Measurements from ENCODE around the gene FOXRED1. TPM values are rescaled to one million over a fixed set of nuclear protein-coding genes. Genes with fewer than 3 reads are reported as not detected.
"Not testable (repeated sequence)": the region's sequence is repeated elsewhere in the genome, so short reads cannot be mapped to it uniquely, and the experiment has no call there.

The FOXRED1 gene
- total and polyA plus RNA-seq, 2 of the 13 experiments (the other 11 are each of a cell fraction or from before 2014, with no cell fraction given): 29.6 to 42.9 TPM

DNA sequence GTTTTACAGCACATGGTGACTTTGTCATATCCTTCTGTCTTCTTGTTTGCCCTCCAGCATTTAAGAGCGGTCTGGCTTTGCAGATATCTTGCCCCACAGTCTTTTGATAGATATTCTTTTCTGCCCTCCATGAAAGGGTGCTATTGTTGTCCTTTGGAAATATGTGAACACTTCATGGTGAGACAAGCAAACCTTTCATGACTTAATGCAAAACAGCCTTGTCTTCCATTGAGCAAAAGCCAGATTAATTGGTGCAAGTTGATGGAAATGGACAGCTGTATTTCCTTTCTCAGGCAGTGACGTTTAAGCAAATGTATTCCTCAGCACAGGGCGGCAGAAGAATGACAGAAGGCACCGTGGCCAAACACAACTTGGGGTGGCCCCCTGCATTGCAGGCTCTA lies 39.3 kb downstream of the FOXRED1 start:
- Histone ChIP-seq H4K20me1 (ENCODE audit: insufficient read depth, low read length) (no peaks in the 10 kb centered on the region), H3K4me2 (ENCODE audit: low read depth, low read length) (no peak overlapping the region), H3K4me3 (replicated peaks in 1 of 3; ENCODE audit: insufficient read depth in 1 of 3, low read depth in 2 of 3, low read length in 3 of 3) (no peak overlapping the region), H3K27ac (ENCODE audit: extremely low read length, insufficient read depth, low read length) (no peak overlapping the region), H3K36me3 (replicated peaks in 1 of 2; ENCODE audit: control insufficient read depth in 1 of 2, insufficient read depth in 2 of 2, low read length in 2 of 2) (peaks cover 0 to 17% of the 10 kb centered on the region in 2 experiments; a peak in 3 of 5 replicates), H2AFZ (ENCODE audit: low read length) (no peak overlapping the region), H3K4me1 (ENCODE audit: insufficient read depth, low read length) (peaks cover 12% of the 10 kb centered on the region), H3K9me3 (ENCODE audit: low read length) (no peaks in the 10 kb centered on the region), H3K9ac (ENCODE audit: insufficient read depth, low read depth, low read length) (no peak overlapping the region), H3K79me2 (ENCODE audit: insufficient read depth, low read length) (no peaks in the 10 kb centered on the region), H3K27me3 (ENCODE audit: control insufficient read depth in 1 of 2, insufficient read depth in 2 of 2, low read length in 2 of 2) (no peaks in the 10 kb centered on the region)
- no TSS peak for BruUV-seq (replicated peaks)
- ChIA-PET CTCF (ENCODE audit: low intra/inter-chr PET ratio, low total read pairs) (no interaction called here), POLR2A (no interaction called here)
- intact Hi-C loops (cut with micrococcal nuclease; ENCODE audit: unreplicated experiment): no loop called here
- 91% methylated on average over 4 of the region's 4 CpGs for WGBS (ENCODE audit: low lambda C conversion rate)
- DNase-seq (ENCODE audit: low spot score): no peak
- no peak for ATAC-seq
- in situ Hi-C loops (cut with HindIII; ENCODE audit: extremely low pct_ligation_motif_present, low pct_unique_long_range_greater_than_20kb): loop anchor here (10.0 kb wide), 1 partner anchor 167 kb away; no protein-coding TSS in a partner anchor
- TF ChIP-seq ZFP37 (CRISPR knock-in tag; IDR thresholded peaks at IDR 0.05; ENCODE audit: borderline replicate concordance): no peak
- TF ChIP-seq ZBTB2 (CRISPR knock-in tag; IDR thresholded peaks at IDR 0.05; ENCODE audit: low read depth): no peak
- no peak for TF ChIP-seq SRSF4 (IDR thresholded peaks at IDR 0.05; ENCODE audit: low read depth, low read length, poor library complexity, severe bottlenecking)
- no peak for TF ChIP-seq SETDB1 (CRISPR knock-in tag; IDR thresholded peaks at IDR 0.05; ENCODE audit: borderline replicate concordance)
- no peak for TF ChIP-seq ZNF282 (IDR thresholded peaks at IDR 0.05; ENCODE audit: partially characterized antibody)
- no peak for TF ChIP-seq FOXP1 (IDR thresholded peaks at IDR 0.05)
- no peak for TF ChIP-seq FOXP1 (CRISPR knock-in tag; IDR thresholded peaks at IDR 0.05)
- TF ChIP-seq KDM5A (IDR thresholded peaks at IDR 0.05; ENCODE audit: borderline replicate concordance, low read length): no peak
- FAIRE-seq: no peak

GRCh38 chr11:126308771-126309170 lies 39.8 kb downstream of the FOXRED1 start:
- BruUV-seq (replicated peaks); H3K4me2 ChIP-seq (ENCODE audit: low read depth, low read length); H3K27me3 ChIP-seq (ENCODE audit: control insufficient read depth in 1 of 2, insufficient read depth in 2 of 2, low read length in 2 of 2); intact Hi-C loops (cut with micrococcal nuclease; ENCODE audit: unreplicated experiment); H3K4me3 ChIP-seq (replicated peaks in 1 of 3; ENCODE audit: insufficient read depth in 1 of 3, low read depth in 2 of 3, low read length in 3 of 3); H4K20me1 ChIP-seq (ENCODE audit: insufficient read depth, low read length); H2AFZ ChIP-seq (ENCODE audit: low read length); CTCF ChIA-PET (ENCODE audit: low intra/inter-chr PET ratio, low total read pairs); H3K9me3 ChIP-seq (ENCODE audit: low read length); ATAC-seq; H3K9ac ChIP-seq (ENCODE audit: insufficient read depth, low read depth, low read length); H3K27ac ChIP-seq (ENCODE audit: extremely low read length, insufficient read depth, low read length); H3K79me2 ChIP-seq (ENCODE audit: insufficient read depth, low read length); H3K4me1 ChIP-seq (ENCODE audit: insufficient read depth, low read length); FAIRE-seq; DNase-seq (ENCODE audit: low spot score): not testable (repeated sequence)
- H3K36me3 ChIP-seq (replicated peaks in 1 of 2; ENCODE audit: control insufficient read depth in 1 of 2, insufficient read depth in 2 of 2, low read length in 2 of 2): peaks cover 0 to 17% of the 10 kb centered on the region in 2 experiments; a peak in 3 of 5 replicates
- 96% methylated on average over 4 of the region's 4 CpGs for WGBS (ENCODE audit: low lambda C conversion rate)
- in situ Hi-C loops (cut with HindIII; ENCODE audit: extremely low pct_ligation_motif_present, low pct_unique_long_range_greater_than_20kb): loop anchor here (10.0 kb wide), 1 partner anchor 166 kb away; no protein-coding TSS in a partner anchor
- POLR2A ChIA-PET: interaction anchor here (0.7 kb wide), 1 partner anchor 66 kb away, joined by 3 read pairs; no protein-coding TSS in a partner anchor

Data from HepG2 (cell line).